CD4-positive, alpha-beta T cell (primary cell): ENCODE measurements around the gene CFAP54. TPM values are rescaled to one million over a fixed set of nuclear protein-coding genes. Genes with fewer than 3 reads are reported as not detected.

Source experiments
- ATAC-seq: fragments of 200-7000 bp; cut with Tn5 transposase; one replicate; pipeline ENCODE4 v1.10.0; 2022; ENCODE audit warnings: mild to moderate bottlenecking; ENCODE audit not compliant: poor library complexity
- CTCF ChIA-PET: fragments of 350-600 bp; sonication (Branson Sonifier 250); formaldehyde crosslinking; loops from one replicate; lab custom pipeline; 2021; ENCODE audit warnings: antibody characterized with exemption, inconsistent platforms; lab: Charles Lee
- POLR2A ChIA-PET: fragments of 350-600 bp; sonication (Branson Sonifier 250); formaldehyde crosslinking; loops from one replicate; lab custom pipeline; 2021; ENCODE audit warnings: antibody characterized with exemption, inconsistent platforms; lab: Charles Lee
- DNase-seq, 14 experiments: peaks; one replicate each; pipeline ENCODE4 v3.0.0-alpha.2; 2013 to 2020; ENCODE audit warnings: mixed read lengths in 2 of 14
- H3K27ac ChIP-seq, 2 donors: one replicate each; pipeline versions ENCODE4 v1.5.1 to v1.7.0; 2013; ENCODE audit warnings: low read length in 2 of 2, low read depth in 1 of 2, mild to moderate bottlenecking in 1 of 2
- H3K27me3 ChIP-seq, 2 experiments: 1 replicate in 1 of 2; 2 replicates in 1 of 2; pipeline versions ENCODE4 v1.6.1 to v1.7.0; 2013; ENCODE audit warnings: low read length in 2 of 2, control low read depth in 1 of 2, mild to moderate bottlenecking in 1 of 2, moderate library complexity in 1 of 2; ENCODE audit not compliant: insufficient read depth in 2 of 2, control insufficient read depth in 1 of 2
- H3K36me3 ChIP-seq: one replicate; pipeline ENCODE4 v1.6.1; 2013; ENCODE audit warnings: low read length, control low read depth; ENCODE audit not compliant: insufficient read depth
- H3K4me1 ChIP-seq: one replicate; pipeline ENCODE4 v1.6.1; 2013; ENCODE audit warnings: low read length, control low read depth; ENCODE audit not compliant: insufficient read depth
- H3K4me3 ChIP-seq: one replicate; pipeline ENCODE4 v1.5.1; 2013; ENCODE audit warnings: mild to moderate bottlenecking, low read length, moderate library complexity
- H3K9me3 ChIP-seq, 2 experiments: 1 replicate in 1 of 2; 2 replicates in 1 of 2; pipeline versions ENCODE4 v1.6.1 to v1.7.0; 2013; ENCODE audit warnings: low read length in 2 of 2, mild to moderate bottlenecking in 2 of 2, control low read depth in 1 of 2, moderate library complexity in 1 of 2; ENCODE audit not compliant: control insufficient read depth in 1 of 2, insufficient read depth in 1 of 2
- H3K27ac Mint-ChIP-seq: one replicate; pipeline ENCODE4 v1.8.0; 2020; ENCODE audit warnings: mixed read lengths
- H3K27me3 Mint-ChIP-seq: one replicate; pipeline ENCODE4 v1.8.0; 2021; ENCODE audit warnings: mixed read lengths
- H3K36me3 Mint-ChIP-seq: one replicate; pipeline ENCODE4 v1.8.0; 2021; ENCODE audit warnings: low read depth, mixed read lengths
- H3K4me1 Mint-ChIP-seq: one replicate; pipeline ENCODE4 v1.8.0; 2021; ENCODE audit warnings: low read depth, mixed read lengths
- H3K4me3 Mint-ChIP-seq: one replicate; pipeline ENCODE4 v1.8.0; 2020; ENCODE audit warnings: mild to moderate bottlenecking, mixed read lengths
- H3K9me3 Mint-ChIP-seq: one replicate; pipeline ENCODE4 v1.8.0; 2020; ENCODE audit warnings: mixed read lengths
- CTCF ChIP-seq: fragments of 200-600 bp; IDR thresholded peaks from one replicate; pipeline ENCODE4 v1.8.0; 2022; ENCODE audit warnings: antibody characterized with exemption, mild to moderate bottlenecking
- intact Hi-C, 2 experiments: fragments of 100-400 bp; cut with DNase I in 1 of 2; cut with micrococcal nuclease in 1 of 2; formaldehyde crosslinking; loops; one replicate each; pipeline versions ENCODE4 v1.15.1 to v1.9.0; 2023 to 2025; cut with DNase I, micrococcal nuclease
- total RNA-seq, 174 experiments: library from RNA in 2 of 174; stranded (reverse) in 2 of 174; gene quantifications; one replicate each; pipeline ENCODE4 v1.2.3 and lab custom pipeline; 2021 to 2026

CFAP54 gene
- total RNA-seq, 2 experiments from 2014 or later: 0.20 to 0.22 TPM

- ATAC-seq (no peak), DNase-seq (no peak)
- intact Hi-C loops: loop anchor here in 1 of 2 experiments (2.0 kb wide), 1 partner anchor 113 kb away; the partner anchor contains the start of gene CDK17
- H3K9me3 Mint-ChIP-seq: no peaks in the 10 kb centered on the region
- no peaks in the 10 kb centered on the region for H3K27me3 Mint-ChIP-seq
- Histone ChIP-seq H3K27ac (no peak overlapping the region), H3K4me1 (peaks cover 5% of the 10 kb centered on the region), H3K27me3 (no peaks in the 10 kb centered on the region), H3K9me3 (no peaks in the 10 kb centered on the region), H3K36me3 (no peaks in the 10 kb centered on the region), H3K4me3 (no peak overlapping the region)
- peaks cover 14% of the 10 kb centered on the region for H3K4me1 Mint-ChIP-seq
- ChIA-PET CTCF (interaction anchor here (1.5 to 2.5 kb wide), 2 partner anchors 24 to 113 kb away, joined by 4 to 8 read pairs; partner anchors contain the start of gene CFAP54), POLR2A (interaction anchor here (2.0 kb wide), 1 partner anchor 113 kb away, joined by 9 read pairs; the partner anchor contains the start of gene CDK17)
- no peak for TF ChIP-seq CTCF
- no peak overlapping the region for H3K4me3 Mint-ChIP-seq
- H3K36me3 Mint-ChIP-seq: no peaks in the 10 kb centered on the region
- H3K27ac Mint-ChIP-seq: no peak overlapping the region
Observed at GRCh38 chr12:96513681-96514080, 24.3 kb downstream of the CFAP54 start.

GRCh38 chr12:96514328-96514727 is 25.0 kb downstream of the CFAP54 start:
- ATAC-seq (no peak), DNase-seq (no peak)
- H3K36me3 Mint-ChIP-seq: no peaks in the 10 kb centered on the region
- intact Hi-C loops: loop anchor here in 1 of 2 experiments (2.0 kb wide), 1 partner anchor 114 kb away; the partner anchor contains the start of gene CDK17
- Histone ChIP-seq H3K9me3 (no peaks in the 10 kb centered on the region), H3K36me3 (no peaks in the 10 kb centered on the region), H3K4me1 (peaks cover 5% of the 10 kb centered on the region), H3K27ac (no peak overlapping the region), H3K4me3 (no peak overlapping the region), H3K27me3 (no peaks in the 10 kb centered on the region)
- no peak overlapping the region for H3K27ac Mint-ChIP-seq
- CTCF ChIA-PET: interaction anchor here (2.5 kb wide), 1 partner anchor 25 kb away, joined by 8 read pairs; the partner anchor contains the start of gene CFAP54
- no peak for TF ChIP-seq CTCF
- H3K27me3 Mint-ChIP-seq: no peaks in the 10 kb centered on the region
- H3K4me3 Mint-ChIP-seq: no peak overlapping the region
- peaks cover 14% of the 10 kb centered on the region for H3K4me1 Mint-ChIP-seq
- POLR2A ChIA-PET: interaction anchor here (2.0 kb wide), 1 partner anchor 114 kb away, joined by 9 read pairs; the partner anchor contains the start of gene CDK17
- no peaks in the 10 kb centered on the region for H3K9me3 Mint-ChIP-seq

- Histone ChIP-seq H3K4me1 (peaks cover 5% of the 10 kb centered on the region), H3K9me3 (no peaks in the 10 kb centered on the region), H3K27ac (no peak overlapping the region), H3K27me3 (no peaks in the 10 kb centered on the region), H3K36me3 (no peaks in the 10 kb centered on the region), H3K4me3 (no peak overlapping the region)
- H3K27ac Mint-ChIP-seq: peak overlapping the region; percentile 39
- CTCF ChIA-PET: interaction anchor here (0.6 to 3.5 kb wide), 25 partner anchors 9 to 1210 kb away, joined by 3 to 42 read pairs (median 4); partner anchors contain the start of genes CDK17 and CFAP54
- no peaks in the 10 kb centered on the region for H3K9me3 Mint-ChIP-seq
- H3K27me3 Mint-ChIP-seq: no peaks in the 10 kb centered on the region
- intact Hi-C loops: loop anchor here (1.0 to 5.0 kb wide), 8 partner anchors 27 to 1399 kb away; partner anchors contain the start of gene CFAP54 (in 1 of the 2)
- peak; percentile 77 to 93 (median 86) for DNase-seq
- TF ChIP-seq CTCF: peak; percentile 68
- no peaks in the 10 kb centered on the region for H3K36me3 Mint-ChIP-seq
- peaks cover 14% of the 10 kb centered on the region for H3K4me1 Mint-ChIP-seq
- H3K4me3 Mint-ChIP-seq: peak overlapping the region; percentile 54
- peak; percentile 83 for ATAC-seq
- POLR2A ChIA-PET: interaction anchor here (0.6 to 3.4 kb wide), 14 partner anchors 27 to 1999 kb away, joined by 3 to 27 read pairs (median 3); partner anchors contain the start of genes CDK17, CFAP54, LTA4H and TMPO
Observed at GRCh38 chr12:96516472-96517430, 27.4 kb downstream of the CFAP54 start.
